Inferior parietal cortex (tissue), 1 donor: ENCODE results near the gene NELL1.

ENCODE experiments used
- DNase-seq: peaks from one replicate; pipeline ENCODE4 v3.0.0-alpha.2; 2016; ENCODE audit errors: extremely low spot score

The NELL1 gene

DNA sequence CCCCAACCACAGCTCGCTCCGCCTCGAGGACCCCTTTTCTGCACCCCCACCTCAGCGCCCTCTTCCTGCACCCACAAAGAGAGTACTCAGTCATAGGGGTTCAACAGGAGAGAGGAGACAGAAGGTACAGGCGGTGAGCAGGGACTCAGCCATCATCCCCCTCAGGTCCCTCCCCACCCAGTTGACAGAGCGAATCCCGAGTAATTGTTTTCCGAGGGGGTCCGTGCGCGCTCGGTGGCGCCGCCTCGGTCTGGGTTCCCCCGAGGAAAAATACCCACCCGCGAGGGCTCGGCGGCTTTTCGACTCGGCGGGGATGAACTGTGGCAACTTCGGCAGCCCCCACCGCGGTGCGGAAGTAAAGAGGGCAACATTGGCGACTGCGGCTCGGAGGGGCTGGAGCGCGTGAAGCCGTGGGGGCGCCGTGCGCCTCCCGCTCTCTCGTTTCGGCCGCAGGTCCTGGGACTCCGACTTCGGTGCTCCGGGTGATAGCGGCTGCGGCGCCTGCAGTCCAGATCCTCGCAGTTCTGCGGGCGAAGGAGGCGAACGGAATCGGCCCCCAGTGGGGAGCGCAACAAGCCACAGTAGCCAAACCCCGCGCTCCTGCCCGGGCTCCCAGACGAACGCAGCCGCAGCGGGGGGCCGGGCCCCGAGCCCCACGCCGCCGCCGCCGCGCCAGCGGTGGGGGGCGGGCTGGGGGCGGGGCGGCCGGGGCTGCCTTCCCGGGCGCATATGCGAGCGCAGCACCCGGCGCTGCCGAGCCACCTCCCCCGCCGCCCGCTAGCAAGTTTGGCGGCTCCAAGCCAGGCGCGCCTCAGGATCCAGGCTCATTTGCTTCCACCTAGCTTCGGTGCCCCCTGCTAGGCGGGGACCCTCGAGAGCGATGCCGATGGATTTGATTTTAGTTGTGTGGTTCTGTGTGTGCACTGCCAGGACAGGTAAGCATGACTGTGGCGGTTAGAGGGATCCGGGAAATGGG lies at the start of gene NELL1:
Gene NELL1 (plus strand): TSS at position 743 of the 976 bp plus-strand sequence.
- no peak for DNase-seq

DNA sequence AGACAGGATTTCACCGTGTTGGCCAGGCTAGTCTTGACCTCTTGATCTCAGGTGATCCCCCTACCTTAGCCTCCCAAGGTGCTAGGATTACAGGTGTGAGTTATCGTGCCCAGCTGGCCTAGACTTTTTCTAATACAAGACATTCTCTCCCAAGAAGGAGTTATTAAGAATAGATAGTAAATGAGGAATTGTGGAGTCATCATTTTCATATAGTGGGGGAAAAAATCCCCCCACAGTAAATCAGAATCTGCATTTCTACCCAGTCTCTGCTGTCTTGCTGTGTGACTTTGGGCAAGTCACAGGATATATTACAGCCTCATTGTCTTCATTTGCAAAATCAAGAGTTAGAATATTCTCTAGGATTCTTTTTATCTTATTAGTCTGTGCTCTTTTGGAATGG lies 48.4 kb upstream of the NELL1 start:
- no peak for DNase-seq

DNA sequence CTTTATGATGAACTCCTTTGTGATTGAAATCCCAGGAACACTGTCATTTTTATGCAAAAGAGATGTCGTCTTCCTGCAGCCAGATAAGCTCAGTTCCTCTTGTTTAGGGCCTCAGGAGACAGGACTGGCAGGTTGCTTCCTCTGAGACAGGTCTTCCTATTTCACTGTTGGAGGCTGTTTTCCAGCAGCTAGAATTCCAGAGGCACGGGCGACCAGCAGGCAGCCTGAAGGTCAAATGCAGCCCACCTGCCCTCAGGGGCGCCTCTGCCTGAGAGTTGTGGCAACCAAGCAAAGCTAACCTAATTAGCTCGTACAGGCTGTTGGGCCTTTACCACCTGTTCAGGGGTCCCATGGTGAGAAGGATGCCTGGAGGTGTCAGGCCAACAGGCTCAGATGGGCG lies 47.7 kb upstream of the NELL1 start:
- no peak for DNase-seq

DNA sequence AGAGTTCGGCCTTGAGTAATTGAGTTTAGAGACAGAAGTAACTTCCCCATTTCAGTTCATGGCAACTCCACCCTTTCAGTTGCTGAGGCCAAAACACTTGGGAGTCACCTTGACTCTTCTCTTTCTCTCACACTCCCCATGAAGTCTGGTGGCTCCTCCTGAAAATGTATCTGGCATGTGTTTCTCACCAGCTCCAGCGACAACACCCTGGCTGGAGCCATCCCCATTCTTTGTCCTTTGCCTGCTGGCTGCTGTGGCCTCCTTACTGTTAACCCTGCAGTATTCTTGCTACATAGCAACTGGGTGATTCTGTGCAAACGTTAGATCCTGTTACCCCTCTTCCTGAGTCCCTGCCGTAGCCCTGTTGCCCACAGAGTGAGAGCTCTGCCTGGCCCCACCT lies 46.1 kb upstream of the NELL1 start:
- DNase-seq = no peak

DNA sequence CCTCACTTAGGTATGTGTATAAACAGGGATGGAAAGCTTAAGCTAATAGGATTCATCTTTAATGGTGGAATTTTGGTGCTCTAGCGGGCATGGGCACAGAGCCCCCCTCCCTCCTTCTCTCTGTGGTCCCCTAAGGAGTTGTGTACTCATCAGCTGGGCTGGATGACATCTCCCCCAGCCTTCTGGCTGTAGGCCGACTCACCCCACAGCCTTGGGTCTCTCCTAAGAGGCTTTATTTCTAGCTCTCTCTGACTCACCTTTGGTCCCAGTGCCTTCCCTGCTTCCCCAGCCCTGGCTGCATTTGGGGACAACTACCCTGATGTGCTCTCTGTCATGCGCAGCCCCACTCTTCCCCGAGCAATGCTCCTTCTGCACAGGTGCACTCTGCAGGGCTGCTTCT lies 43.1 kb upstream of the NELL1 start:
- no peak for DNase-seq

DNA sequence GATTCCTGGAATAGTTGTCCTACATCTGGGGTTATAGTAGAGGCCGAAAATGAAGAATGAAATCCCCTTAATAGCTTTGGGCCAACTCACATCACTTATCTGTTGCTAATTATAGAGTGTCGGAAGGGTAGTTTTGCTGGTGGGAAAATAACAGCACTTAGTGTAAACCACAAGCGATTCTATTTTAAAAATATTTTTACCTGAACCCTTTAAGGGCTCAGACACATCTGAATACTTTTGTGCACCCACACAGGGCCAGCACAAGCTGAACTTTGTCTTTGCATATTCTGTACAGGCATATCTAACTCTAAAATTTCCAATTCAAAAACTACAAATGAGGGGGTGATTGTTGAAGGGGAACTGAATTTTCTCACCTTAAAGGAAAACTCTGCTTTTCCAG lies 42.4 kb upstream of the NELL1 start:
- no peak for DNase-seq

DNA sequence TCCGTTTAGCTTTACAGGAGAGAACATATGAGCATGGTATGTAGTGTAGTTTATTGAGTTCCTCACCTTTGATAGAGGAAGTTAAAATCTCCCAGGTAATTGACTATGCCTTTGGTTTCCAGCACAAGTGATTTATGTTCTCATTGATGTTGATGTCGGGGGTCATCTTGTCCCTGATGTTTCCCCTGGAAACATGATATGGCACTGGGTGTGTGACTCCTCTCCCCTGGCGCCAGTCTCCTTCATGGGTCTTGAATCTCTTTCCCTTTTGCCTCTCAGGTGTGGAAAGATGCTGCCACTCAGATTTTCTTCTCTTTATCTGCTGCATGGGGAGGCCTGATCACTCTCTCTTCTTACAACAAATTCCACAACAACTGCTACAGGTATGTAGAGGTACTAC lies 41.7 kb upstream of the NELL1 start:
- no peak for DNase-seq

DNA sequence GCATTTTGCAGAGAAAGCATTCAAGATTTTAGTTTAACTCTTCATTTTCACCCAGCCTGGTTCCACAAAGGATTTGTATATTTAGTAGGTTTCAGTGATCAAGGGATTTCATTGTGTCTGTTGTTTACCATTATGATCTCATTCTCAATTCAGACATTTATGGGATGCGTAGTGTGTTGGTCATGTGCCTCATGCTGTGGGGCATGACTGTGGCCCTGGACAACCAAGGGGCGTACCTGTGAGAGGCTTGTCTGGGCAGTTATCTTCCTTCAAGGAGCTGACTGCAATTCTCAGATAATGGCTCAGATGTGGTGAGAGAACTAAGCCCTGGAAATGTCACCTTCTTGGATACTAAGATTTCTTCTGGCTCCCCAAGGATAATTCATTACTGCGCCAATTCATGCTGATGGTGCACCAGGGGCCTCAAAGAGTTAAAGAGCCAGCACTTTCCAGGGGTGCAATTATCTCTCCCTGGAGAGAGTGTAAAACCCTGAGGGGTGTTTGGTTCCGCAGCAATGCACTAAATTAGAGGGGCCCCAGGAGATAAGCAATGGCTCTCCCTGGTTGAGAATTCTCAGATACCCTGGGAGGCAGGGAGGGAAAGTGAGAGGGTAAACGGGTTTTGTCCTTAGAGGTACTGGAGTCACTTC lies 37.7 kb upstream of the NELL1 start:
- no peak for DNase-seq

DNA sequence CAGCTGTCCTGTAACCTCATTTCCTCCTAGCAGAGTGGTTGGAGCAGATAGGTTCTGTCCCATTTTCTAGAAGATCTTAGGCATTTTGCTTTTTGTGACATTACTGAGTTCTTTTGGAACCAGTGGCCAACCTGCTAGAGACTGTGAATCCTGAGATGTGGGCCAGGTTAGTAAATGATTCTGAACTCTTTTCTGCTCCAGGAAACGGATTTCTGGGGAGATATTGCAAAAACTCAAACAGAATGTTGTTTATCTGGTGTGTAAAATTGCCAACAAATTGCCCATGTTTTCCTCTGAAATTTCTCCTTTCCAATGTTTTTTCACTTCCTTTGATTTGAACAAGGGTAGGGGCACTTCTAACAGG lies 37.2 kb upstream of the NELL1 start:
- DNase-seq = no peak

DNA sequence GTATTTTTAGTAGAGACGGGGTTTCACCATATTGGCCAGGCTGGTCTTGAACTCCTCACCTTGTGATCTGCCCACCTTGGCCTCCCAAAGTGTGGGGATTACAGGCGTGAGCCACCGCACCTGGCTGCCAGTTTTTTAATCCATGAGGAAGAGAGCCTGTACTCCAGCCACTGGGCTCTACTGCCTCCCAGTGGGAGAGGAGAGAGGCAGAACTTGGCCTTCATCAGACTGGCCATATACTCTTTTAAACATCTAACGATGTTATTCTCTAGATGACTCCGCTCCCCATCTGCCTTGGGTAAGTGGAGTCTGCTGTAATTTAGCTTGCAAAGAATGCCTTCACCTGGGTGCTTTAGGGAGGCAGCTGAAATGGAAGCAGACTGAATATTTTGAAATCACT lies 35.3 kb upstream of the NELL1 start:
- no peak for DNase-seq

DNA sequence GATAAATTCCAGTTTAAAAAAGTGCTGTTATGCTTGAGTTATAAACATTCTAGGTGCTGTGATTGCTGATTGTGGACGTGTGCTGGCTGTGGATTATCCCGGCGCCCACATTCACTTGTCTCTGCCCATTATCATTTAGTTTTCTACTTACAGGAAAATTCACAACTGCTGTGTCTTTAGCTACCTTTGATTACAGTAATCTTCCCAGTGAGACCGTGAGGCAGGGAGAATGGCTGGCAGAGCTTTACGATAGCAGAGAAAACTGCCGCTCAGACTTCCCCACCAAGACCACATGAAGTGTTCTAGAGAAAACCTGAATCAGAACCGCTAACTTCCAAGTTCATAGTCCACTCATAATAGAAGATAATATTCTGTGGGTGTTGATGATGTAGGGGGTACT lies 34.6 kb upstream of the NELL1 start:
- DNase-seq = no peak

DNA sequence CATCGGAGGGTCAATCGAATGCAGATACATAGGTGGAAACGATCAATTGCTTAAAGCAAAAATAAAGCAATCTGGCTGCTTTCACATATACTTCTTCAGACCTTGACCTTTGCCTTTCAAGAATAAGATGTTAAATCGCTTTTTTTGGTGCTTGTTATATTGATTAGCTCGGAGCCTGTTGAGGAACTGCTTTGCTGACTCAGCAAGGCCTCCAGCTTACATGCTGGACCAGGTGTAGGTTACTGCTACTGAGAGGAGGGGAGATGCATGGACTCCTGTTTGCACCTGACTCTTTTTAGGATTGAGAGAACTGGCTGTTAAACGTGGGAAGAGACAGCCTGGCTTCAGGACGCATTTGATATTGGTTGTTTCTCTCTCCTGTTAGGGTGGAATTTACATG lies 31.3 kb upstream of the NELL1 start:
- DNase-seq = no peak

DNA sequence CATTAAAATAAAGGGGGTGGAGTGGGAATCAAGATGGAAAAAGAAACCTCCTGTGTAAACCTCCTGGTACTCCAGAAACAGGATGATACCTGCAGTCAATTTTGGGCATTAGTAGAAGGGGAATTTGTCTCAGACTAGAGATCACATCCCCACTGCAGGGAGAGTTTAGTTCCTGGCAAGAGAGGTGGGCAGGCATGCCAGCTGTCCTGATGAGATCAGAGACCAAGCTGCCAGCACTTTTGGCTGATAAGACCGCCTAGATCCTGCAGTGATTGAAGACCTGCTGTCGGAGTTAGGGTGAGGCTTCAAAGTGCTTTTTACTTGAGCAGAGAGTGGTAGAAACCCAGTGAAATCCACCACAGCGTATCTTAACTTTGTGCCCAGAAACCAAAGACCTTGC lies 29.7 kb upstream of the NELL1 start:
- no peak for DNase-seq

DNA sequence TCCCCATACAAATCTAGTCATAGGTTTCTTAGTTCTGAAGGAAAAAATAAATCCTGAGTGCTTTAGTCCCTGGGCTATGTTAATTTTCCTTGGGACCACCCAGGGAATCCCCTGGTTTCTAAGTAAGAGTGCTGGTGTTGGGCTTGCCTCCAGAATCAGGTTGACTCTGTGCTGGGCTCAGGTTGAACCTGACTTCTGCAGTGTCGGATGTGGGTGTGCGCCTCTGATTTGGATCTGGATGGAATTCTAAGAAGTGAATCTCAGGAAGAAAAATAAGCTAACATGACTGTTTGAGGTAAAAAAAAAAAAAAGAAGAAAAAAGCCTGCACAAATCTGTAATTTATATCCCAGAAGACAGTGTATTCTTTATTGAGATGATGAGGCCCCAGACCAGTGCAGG lies 29.0 kb upstream of the NELL1 start:
- no peak for DNase-seq

DNA sequence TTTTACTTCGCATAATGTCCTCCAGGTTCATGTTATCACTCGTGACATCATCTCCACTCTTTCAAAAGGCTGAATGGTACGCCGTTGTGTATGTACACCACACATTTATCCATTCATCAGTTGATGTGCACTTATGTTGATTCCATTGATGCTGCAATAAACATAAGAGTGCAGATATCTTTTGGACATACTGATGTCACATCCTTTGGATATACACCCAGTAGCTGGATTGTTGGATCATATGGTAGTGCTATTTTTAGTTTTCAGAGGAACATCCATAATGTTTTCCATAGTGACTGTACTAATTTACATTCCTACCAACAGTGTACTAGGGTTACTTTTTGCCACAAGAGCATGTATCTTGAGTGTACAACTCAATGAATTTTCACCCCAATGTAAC lies 25.0 kb upstream of the NELL1 start:
- no peak for DNase-seq

DNA sequence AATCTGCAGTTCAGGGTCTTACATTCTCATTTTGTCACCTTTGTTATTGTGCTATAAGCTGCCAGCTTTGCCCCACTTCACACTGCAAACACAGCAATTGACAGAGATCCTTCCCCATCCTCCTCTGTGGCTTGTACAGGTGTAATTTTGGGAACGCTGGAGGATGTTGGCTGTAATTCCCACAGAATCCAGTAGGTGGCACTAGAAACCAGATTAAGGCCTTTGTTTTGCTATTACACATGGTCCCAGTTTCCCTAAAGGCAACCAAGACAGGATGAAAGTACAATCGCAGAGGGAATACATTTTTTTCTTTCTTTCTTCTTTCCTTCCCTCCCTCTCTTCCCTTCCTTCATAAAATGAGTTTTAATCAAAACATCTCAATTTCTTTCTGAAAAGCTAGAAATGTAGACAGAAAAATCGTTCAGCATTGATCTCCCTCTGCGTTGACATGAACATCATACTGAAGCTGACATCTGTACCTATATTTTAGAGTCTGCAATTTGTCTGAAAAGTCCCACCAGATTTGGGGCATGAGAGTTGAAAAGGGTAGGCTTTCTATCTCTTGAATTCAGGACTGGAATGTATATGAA lies 21.3 kb upstream of the NELL1 start:
- DNase-seq = peak; percentile 90

DNA sequence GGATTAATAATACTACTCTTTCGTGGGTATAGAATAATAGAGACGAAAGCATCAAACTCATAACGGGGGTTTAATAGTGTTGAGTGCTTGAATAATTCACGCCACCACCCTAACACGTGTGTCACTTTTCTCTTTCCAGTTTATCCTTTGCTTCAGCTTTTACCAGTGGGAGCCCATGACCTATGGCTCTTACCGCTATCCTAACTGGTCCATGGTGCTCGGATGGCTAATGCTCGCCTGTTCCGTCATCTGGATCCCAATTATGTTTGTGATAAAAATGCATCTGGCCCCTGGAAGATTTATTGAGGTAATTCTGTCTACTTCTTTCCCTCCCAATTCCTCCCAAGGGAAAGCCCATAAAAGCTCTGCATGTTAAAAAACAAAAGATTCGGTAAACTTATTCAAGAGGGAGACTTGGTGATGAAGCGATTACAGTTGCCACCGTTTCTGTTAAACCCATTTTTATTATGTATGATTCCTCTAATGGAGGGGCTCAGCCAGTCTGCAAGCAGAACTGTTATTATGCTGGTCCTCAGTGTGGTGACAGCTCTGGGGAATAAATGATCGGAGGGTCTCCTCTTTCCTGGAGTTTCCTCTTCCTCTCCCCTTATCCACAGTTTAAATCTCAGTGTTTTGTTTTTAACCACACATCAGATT lies 17.1 kb upstream of the NELL1 start:
- DNase-seq = no peak

DNA sequence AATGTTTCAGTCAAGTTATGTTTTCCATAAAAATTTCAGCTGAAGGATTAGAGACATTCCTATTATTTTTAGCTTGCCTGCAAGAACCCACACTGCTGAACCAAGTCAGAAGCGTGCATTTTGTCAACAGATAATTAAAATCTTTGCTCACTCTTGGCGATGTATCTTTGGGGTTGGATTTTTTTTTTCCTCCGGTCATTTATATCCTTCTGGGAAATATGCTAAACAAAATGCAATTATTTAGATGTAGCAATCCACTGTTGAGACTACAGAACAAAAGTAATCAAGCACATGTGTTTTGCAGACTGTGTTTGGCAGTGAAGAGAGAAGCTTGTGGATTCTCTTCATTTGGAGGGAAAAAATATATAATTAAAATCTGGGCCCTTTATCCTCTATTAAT lies 15.3 kb upstream of the NELL1 start:
- no peak for DNase-seq

DNA sequence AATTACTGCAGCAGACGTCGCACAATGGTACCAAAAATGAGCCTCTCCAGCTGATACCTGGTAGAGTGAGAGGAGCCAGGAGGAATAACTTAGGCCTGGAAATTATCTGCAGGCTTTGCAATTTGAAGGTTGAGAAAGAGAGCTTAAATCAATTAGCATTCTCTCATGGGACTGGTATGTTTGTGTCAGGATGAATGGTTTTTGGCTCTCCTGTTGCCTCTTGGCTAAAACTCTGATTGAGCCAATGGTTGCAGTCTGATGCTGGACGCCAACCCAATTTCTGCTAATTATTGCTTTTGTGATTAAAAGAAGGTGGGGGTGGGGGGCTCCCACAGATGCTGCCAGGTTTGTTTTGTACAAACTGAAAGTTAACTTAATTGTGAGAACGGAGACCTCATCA lies 12.5 kb upstream of the NELL1 start:
- no peak for DNase-seq

DNA sequence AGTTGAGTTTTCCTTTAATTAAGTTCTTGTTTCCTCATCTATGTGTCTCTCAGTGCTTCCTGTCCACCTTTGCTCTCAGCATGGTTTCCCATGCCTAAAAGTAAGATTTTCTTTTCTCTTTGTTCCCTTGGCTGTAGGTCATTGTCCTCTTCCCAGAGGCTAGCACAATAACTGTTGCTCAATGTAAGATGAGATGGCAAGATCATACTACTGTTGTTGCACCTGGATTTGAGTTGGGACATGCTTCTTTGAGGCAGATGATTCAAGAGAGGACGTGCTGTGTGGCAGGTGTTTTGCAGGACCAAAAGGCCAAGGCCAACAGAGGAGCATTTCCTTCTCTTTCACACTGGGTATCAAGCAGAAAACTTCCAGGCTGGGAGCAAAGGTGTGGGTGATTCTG lies 11.3 kb upstream of the NELL1 start:
- DNase-seq = no peak

DNA sequence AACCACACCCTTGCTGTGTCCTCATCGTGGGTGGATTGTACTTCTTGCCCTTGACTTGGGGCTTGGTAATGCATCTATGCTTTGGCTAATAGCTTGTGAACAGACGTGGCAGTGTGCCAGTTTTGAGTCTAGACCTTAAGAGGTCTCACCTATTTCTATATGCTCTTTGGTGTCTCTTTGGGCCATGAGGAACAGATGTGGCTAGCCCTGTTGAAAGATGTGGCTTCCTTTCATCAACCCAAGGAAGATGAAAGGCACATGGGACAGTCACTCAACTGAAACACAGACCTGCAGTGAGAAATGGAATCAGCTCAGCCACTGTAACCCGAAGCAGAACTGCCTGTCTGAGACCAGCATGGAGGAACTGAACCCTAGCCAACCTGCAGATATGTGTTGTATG lies 7.9 kb upstream of the NELL1 start:
- no peak for DNase-seq

DNA sequence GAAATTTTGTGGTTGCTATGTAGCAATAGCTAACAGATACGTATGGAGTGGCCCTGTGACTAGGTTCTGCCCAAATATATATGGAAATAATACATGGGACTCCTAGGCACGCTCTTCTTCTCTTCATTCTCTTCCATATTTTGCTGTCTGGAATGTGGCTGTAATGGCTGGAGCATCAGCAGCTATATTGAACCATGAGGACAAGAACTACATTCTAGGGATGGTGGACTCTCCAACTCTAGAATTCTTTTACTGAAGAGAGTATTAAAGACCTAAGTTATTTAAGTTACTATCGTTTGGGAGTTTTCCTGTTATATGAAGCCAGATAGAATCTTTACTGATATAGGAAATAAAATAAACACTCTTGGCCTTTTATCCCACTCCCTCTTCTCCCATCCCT lies 7.5 kb upstream of the NELL1 start:
- DNase-seq = no peak
